Vagina (tissue), 2 donors: Measurements from ENCODE around the gene RTP5. TPM values are rescaled to one million over a fixed set of nuclear protein-coding genes. Genes with fewer than 3 reads are reported as not detected.
"Not testable (repeated sequence)": the region's sequence is repeated elsewhere in the genome, so short reads cannot be mapped to it uniquely, and the experiment has no call there.

Experiments used
- DNase-seq, 2 donors: peaks; one replicate each; pipeline ENCODE4 v3.0.0-alpha.2; 2017; ENCODE audit errors: extremely low spot score in 2 of 2
- H3K27ac ChIP-seq: fragments of 200-600 bp; sonication (generic); one replicate; pipeline ENCODE4 v1.5.1; 2019
- H3K27me3 ChIP-seq: fragments of 200-600 bp; sonication (generic); one replicate; pipeline ENCODE4 v1.5.1; 2019
- H3K36me3 ChIP-seq, 2 donors: fragments of 200-600 bp; sonication (generic); one replicate each; pipeline ENCODE4 v1.5.1; 2017 to 2019
- H3K4me1 ChIP-seq: fragments of 200-600 bp; sonication (generic); one replicate; pipeline ENCODE4 v1.5.1; 2019
- H3K4me3 ChIP-seq, 2 donors: fragments of 200-600 bp; sonication (generic); 1 replicate in 1 of 2; 2 replicates in 1 of 2; pipeline ENCODE4 v1.5.1; 2016 to 2019
- H3K9me3 ChIP-seq: fragments of 200-600 bp; sonication (generic); one replicate; pipeline ENCODE4 v1.5.1; 2019
- POLR2A ChIP-seq, 2 donors: fragments of 450-650 bp; IDR thresholded peaks; one replicate each; pipeline ENCODE4 v1.6.1; 2017; ENCODE audit warnings: antibody characterized with exemption in 2 of 2, mild to moderate bottlenecking in 2 of 2, moderate library complexity in 2 of 2
- POLR2AphosphoS5 ChIP-seq, 2 donors: sonication (generic); formaldehyde crosslinking; IDR thresholded peaks; one replicate each; pipeline ENCODE4 v1.9.0; 2017; ENCODE audit warnings: antibody characterized with exemption in 2 of 2, mild to moderate bottlenecking in 2 of 2, low read depth in 1 of 2; ENCODE audit not compliant: insufficient read depth in 1 of 2
- intact Hi-C: fragments of 100-400 bp; cut with DNase I; formaldehyde crosslinking; loops from one replicate; pipeline ENCODE4 v1.15.1; 2023
- total RNA-seq: library from RNA; depleted of rRNA; stranded (reverse); fragments of >200 nt; gene quantifications from one replicate; pipeline ENCODE4 v1.2.3, GENCODE V29; 2016
- TF ChIP-seq, protein P1 (sequence below), 3 experiments: fragments of 450-650 bp in 2 of 3; fragments of 200-600 bp in 1 of 3; sonication (generic) in 1 of 3; IDR thresholded peaks; one replicate each; pipeline ENCODE4 v1.5.1; 2017 to 2019; ENCODE audit warnings: antibody characterized with exemption in 3 of 3, mild to moderate bottlenecking in 2 of 3, moderate library complexity in 2 of 3

The RTP5 gene
- total RNA-seq, 1 donor from 2014 or later = not detected

DNA sequence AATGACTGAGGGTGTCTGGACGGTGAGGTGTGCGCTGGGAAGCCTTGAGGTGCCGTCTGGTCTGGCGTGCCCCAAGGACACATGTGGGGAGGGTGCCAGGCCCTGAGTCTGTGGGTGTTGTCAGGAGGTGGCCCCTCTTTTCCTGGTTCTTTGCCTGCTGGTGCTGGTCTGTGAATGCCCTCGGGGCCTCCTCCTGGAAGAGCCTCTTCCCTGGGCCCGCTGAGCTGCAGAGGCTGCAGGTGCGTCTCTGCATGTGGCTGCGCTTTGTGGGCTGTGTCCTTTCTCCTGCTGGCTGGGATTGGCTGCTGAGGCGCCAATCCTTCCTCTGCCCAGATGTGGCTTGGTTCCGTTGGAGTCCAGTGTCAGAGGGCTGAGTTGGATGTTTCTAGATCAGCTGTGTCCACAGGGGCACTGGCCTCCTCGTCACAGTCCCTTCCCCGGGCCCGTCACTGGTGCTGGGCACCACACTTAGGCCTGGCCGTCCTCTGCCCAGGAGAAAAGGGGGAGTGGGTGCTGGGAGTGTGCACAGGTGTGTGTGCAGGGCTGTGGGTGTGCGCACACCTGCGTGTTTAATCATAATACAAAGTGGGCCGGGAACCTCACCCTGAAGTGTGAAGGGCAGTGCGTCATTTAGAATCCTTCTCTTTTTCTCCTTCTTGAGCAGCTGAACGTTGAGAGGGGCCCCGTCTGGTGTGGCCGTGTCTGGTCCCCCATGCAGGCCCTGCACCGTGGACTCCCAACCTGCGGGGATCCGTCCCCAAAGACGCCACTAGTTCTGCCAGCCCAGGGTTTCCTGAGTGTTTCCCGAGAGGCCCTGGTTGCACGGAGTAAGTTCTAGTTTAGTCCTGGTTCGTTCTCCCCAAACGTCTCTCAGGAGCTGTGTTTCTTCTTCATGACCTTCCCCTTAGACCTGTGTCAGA is 35.5 kb downstream of the RTP5 start:
- intact Hi-C loops = no loop called here
- H3K4me3 ChIP-seq = no peak overlapping the region
- no peak overlapping the region for H3K27ac ChIP-seq
- DNase-seq = no peak
- peaks cover 27% of the 10 kb centered on the region for H3K4me1 ChIP-seq
- H3K9me3 ChIP-seq = no peaks in the 10 kb centered on the region
- TF ChIP-seq POLR2A (IDR thresholded peaks at IDR 0.05) = no peak
- TF ChIP-seq, protein P1, sequence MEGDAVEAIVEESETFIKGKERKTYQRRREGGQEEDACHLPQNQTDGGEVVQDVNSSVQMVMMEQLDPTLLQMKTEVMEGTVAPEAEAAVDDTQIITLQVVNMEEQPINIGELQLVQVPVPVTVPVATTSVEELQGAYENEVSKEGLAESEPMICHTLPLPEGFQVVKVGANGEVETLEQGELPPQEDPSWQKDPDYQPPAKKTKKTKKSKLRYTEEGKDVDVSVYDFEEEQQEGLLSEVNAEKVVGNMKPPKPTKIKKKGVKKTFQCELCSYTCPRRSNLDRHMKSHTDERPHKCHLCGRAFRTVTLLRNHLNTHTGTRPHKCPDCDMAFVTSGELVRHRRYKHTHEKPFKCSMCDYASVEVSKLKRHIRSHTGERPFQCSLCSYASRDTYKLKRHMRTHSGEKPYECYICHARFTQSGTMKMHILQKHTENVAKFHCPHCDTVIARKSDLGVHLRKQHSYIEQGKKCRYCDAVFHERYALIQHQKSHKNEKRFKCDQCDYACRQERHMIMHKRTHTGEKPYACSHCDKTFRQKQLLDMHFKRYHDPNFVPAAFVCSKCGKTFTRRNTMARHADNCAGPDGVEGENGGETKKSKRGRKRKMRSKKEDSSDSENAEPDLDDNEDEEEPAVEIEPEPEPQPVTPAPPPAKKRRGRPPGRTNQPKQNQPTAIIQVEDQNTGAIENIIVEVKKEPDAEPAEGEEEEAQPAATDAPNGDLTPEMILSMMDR (IDR thresholded peaks at IDR 0.05) = no peak
- TF ChIP-seq POLR2AphosphoS5 (IDR thresholded peaks at IDR 0.05; ENCODE audit: insufficient read depth in 1 of 2, low read depth in 1 of 2) = no peak
- H3K27me3 ChIP-seq = no peaks in the 10 kb centered on the region
- H3K36me3 ChIP-seq = no peaks in the 10 kb centered on the region

DNA sequence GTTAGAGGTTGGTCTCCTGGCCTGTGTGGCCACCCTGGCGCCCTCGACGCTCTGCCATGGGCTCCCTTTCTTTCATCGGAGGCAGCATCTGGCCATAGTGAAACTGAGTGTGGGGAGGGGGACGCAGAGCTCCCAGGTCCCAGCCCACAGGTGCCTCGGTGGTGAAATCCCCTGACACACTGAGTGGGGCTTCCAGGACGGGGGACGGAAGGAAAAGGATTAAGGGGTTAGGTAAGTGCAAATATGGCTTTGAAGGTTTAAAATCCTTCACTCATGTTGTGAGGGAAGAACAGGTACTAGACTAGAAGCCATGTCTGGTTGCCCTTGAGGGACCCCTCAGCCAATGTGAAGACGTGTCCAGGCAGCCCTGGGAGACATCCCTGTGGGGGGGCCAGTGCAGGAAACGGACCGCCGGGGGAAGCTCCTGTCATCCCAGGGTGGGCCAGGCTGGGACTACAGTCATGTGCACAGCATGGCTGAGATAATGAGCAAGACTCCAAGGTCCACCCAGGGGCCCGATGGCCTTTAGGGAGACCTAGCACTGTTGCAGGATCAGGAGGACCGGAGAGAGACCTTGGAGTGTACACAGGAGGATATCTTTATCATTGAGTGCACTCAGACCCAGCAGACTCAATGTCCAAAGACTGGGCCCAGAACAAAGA is 36.3 kb downstream of the RTP5 start:
- H3K36me3 ChIP-seq = no peaks in the 10 kb centered on the region
- H3K9me3 ChIP-seq = no peaks in the 10 kb centered on the region
- intact Hi-C loops = no loop called here
- H3K27ac ChIP-seq = no peak overlapping the region
- TF ChIP-seq POLR2AphosphoS5 (IDR thresholded peaks at IDR 0.05; ENCODE audit: insufficient read depth in 1 of 2, low read depth in 1 of 2) = no peak
- TF ChIP-seq, protein P1 (IDR thresholded peaks at IDR 0.05) = no peak
- TF ChIP-seq POLR2A (IDR thresholded peaks at IDR 0.05) = no peak
- no peak for DNase-seq
- no peak overlapping the region for H3K4me3 ChIP-seq
- H3K27me3 ChIP-seq = no peaks in the 10 kb centered on the region
- peaks cover 19% of the 10 kb centered on the region for H3K4me1 ChIP-seq

DNA sequence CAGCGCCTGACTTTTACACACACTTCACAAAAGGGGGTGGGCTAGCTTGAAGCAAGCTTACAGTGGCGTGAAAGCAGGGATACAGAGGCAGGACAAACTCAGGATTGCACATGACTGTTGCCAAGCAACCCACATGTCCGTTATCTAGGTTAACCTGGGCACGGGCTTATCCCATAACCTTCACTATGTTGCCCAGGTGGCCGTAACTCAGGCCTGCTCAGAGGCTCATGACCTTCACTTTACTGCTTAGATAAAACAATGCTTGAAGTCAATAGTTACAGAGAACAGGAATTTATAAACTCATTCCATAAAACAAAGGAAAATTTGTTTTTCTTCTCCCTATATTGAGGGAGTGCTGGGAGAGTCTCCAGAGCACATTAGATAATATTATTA is 36.8 kb downstream of the RTP5 start:
- H3K4me1 ChIP-seq = peaks cover 14% of the 10 kb centered on the region
- H3K27me3 ChIP-seq, DNase-seq, H3K36me3 ChIP-seq, H3K4me3 ChIP-seq, H3K9me3 ChIP-seq, intact Hi-C loops, H3K27ac ChIP-seq: not testable (repeated sequence)

DNA sequence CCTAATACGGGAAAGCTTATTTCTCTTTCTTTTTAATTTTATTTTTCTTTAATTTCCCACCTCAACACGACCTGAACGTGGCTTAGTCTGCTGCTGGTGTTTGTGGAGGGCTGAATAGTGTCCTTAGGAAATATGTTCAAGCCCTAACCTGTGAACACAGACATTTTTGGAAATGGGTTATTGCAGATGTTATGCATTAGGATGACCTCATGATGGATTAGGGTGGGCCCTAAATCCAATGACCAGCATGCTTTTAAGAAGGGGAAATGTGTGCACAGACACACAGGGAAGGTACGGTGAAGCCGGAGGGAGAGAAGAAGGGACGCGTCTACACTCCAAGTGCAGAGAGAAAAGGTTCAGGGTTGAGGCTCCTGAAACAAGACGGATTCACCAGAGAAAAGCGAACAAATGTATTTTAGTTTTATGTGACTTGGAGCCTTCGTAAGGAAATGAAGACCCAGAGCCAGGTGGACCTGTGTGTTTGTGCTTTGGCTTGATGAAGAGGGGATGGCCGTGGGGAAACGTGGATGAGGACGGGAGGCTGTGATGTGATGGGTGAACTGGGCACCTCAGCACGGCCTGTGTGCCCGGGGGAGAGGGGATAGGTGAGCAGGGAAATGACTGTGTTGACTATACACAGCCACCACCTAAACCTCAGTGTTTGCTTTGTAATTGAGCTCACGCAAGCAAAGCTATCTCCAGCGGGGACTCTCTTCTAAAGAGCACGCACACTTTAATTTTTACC is 37.5 kb downstream of the RTP5 start:
- H3K4me1 ChIP-seq = peaks cover 7% of the 10 kb centered on the region
- no peaks in the 10 kb centered on the region for H3K9me3 ChIP-seq
- DNase-seq = no peak
- H3K36me3 ChIP-seq = no peaks in the 10 kb centered on the region
- intact Hi-C loops = no loop called here
- TF ChIP-seq, protein P1 (IDR thresholded peaks at IDR 0.05) = no peak
- TF ChIP-seq POLR2A (IDR thresholded peaks at IDR 0.05) (no peak), POLR2AphosphoS5 (IDR thresholded peaks at IDR 0.05; ENCODE audit: insufficient read depth in 1 of 2, low read depth in 1 of 2) (no peak)
- no peak overlapping the region for H3K4me3 ChIP-seq
- H3K27me3 ChIP-seq = no peaks in the 10 kb centered on the region
- no peak overlapping the region for H3K27ac ChIP-seq

DNA sequence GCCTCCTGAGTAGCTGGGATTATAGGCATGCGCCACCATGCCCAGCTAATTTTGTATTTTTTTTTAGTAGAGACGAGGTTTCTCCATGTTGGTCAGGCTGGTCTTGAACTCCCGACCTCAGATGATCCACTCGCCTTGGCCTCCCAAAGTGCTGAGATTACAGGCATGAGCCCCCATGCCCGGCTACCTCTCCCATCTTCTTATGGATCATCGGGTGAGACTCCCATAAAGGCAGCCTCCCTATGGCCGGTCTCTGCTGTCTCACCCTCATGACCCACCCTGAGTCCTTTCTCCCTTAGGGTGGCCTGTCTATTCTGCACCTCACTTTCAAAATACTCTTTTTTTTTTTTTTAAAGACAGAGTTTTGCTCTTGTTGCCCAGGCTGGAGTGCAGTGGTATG is 38.3 kb downstream of the RTP5 start:
- intact Hi-C loops, DNase-seq, H3K36me3 ChIP-seq: not testable (repeated sequence)

More for the DNA sequence above, 38.3 kb downstream of the RTP5 start:
- H3K4me3 ChIP-seq, H3K4me1 ChIP-seq, H3K27ac ChIP-seq, H3K9me3 ChIP-seq, H3K27me3 ChIP-seq: not testable (repeated sequence)
